Endothelial cell of umbilical vein (primary cell): ENCODE results near the gene HCK. TPM values are rescaled to one million over a fixed set of nuclear protein-coding genes. Genes with fewer than 3 reads are reported as not detected.

Experiments used
- BruUV-seq: library from RNA; stranded (reverse); fragments of 400-500 nt; replicated peaks from 2 replicates; lab custom pipeline; 2021; lab: Mats Ljungman, UMichigan
- CTCF ChIA-PET: fragments of 300-600, 350-600 bp; sonication (Branson Sonifier 250); formaldehyde crosslinking; loops from one replicate; lab custom pipeline; 2021; ENCODE audit warnings: antibody characterized with exemption, inconsistent platforms; lab: Charles Lee
- POLR2A ChIA-PET: fragments of 300-600, 350-600 bp; sonication (Branson Sonifier 250); formaldehyde crosslinking; loops from one replicate; lab custom pipeline; 2021; ENCODE audit warnings: antibody characterized with exemption, inconsistent platforms; lab: Charles Lee
- DNase-seq: peaks from one replicate; pipeline ENCODE4 v3.0.0-alpha.2; 2011; ENCODE audit warnings: low read depth, low spot score
- FAIRE-seq: peaks from 2 replicates; lab custom pipeline; 2011; peaks lifted over from hg19 to GRCh38; lab: Jason Lieb, UNC
- H2AFZ ChIP-seq: 2 replicates; pipeline ENCODE4 v1.6.0; 2012; ENCODE audit warnings: low read depth, low read length, control low read depth, inconsistent platforms
- H3K27ac ChIP-seq: 2 replicates; pipeline ENCODE4 v1.5.1; 2011; ENCODE audit warnings: low read depth, mild to moderate bottlenecking, control low read depth, low read length, moderate library complexity; ENCODE audit not compliant: insufficient read depth
- H3K27me3 ChIP-seq, 2 experiments: 2 replicates each; pipeline versions ENCODE4 v1.6.0 to v1.6.1; 2011; ENCODE audit warnings: low read length in 2 of 2, mixed read lengths in 1 of 2; ENCODE audit not compliant: control insufficient read depth in 2 of 2, insufficient read depth in 2 of 2
- H3K36me3 ChIP-seq, 2 experiments: 2 replicates in 1 of 2; 3 replicates in 1 of 2; pipeline ENCODE4 v1.5.1; 2011; ENCODE audit warnings: low read length in 2 of 2, mild to moderate bottlenecking in 1 of 2, moderate library complexity in 1 of 2; ENCODE audit not compliant: control insufficient read depth in 2 of 2, insufficient read depth in 2 of 2; ENCODE audit errors: extremely low read depth in 1 of 2
- H3K4me1 ChIP-seq: 3 replicates; pipeline ENCODE4 v1.5.1; 2011; ENCODE audit warnings: mild to moderate bottlenecking, low read length; ENCODE audit not compliant: control insufficient read depth, insufficient read depth; ENCODE audit errors: extremely low read depth
- H3K4me2 ChIP-seq: 2 replicates; pipeline ENCODE4 v1.6.1; 2011; ENCODE audit warnings: low read length, control low read depth, mixed read lengths; ENCODE audit not compliant: insufficient read depth
- H3K4me3 ChIP-seq, 3 experiments: fragments of 200-600 bp in 1 of 3; sonication (generic), shearing (Covaris generic) in 1 of 3; replicated peaks in 1 of 3; 2 replicates each; pipeline ENCODE4 v1.5.1; 2011 to 2016; ENCODE audit warnings: control low read depth in 3 of 3, low read length in 3 of 3, mild to moderate bottlenecking in 2 of 3, inconsistent platforms in 1 of 3, low read depth in 1 of 3, moderate library complexity in 1 of 3; ENCODE audit not compliant: insufficient read depth in 1 of 3
- H3K79me2 ChIP-seq: 2 replicates; pipeline ENCODE4 v1.6.0; 2012; ENCODE audit warnings: low read length, inconsistent platforms; ENCODE audit not compliant: control insufficient read depth, insufficient read depth
- H3K9ac ChIP-seq: replicated peaks from 2 replicates; pipeline ENCODE3; 2011; ENCODE audit warnings: low read length, control low read depth; ENCODE audit not compliant: insufficient read depth; ENCODE audit errors: extremely low read depth
- H3K9me1 ChIP-seq: replicated peaks from 3 replicates; pipeline ENCODE4 v1.6.0; 2011; ENCODE audit warnings: mild to moderate bottlenecking, low read length; ENCODE audit not compliant: control insufficient read depth, insufficient read depth; ENCODE audit errors: extremely low read depth
- H3K9me3 ChIP-seq: replicated peaks from 2 replicates; pipeline ENCODE4 v1.5.1; 2012; ENCODE audit warnings: low read length, inconsistent platforms; ENCODE audit not compliant: control insufficient read depth, insufficient read depth
- H4K20me1 ChIP-seq: replicated peaks from 2 replicates; pipeline ENCODE3; 2011; ENCODE audit warnings: mild to moderate bottlenecking, low read length; ENCODE audit not compliant: control insufficient read depth, insufficient read depth; ENCODE audit errors: extremely low read depth
- CTCF ChIP-seq, 2 donors: IDR thresholded peaks; 1 replicate in 1 of 2; 2 replicates in 1 of 2; pipeline ENCODE4 v1.5.1; 2011; ENCODE audit warnings: low read length in 2 of 2, mild to moderate bottlenecking in 2 of 2, moderate library complexity in 2 of 2, control low read depth in 1 of 2, inconsistent platforms in 1 of 2, low read depth in 1 of 2; ENCODE audit not compliant: insufficient read depth in 1 of 2; ENCODE audit errors: extremely low read depth in 1 of 2
- EZH2 ChIP-seq: IDR thresholded peaks from 2 replicates; pipeline ENCODE4 v1.6.1; 2012; ENCODE audit warnings: borderline replicate concordance, low read depth, mild to moderate bottlenecking, moderate library complexity, low read length, inconsistent platforms; ENCODE audit not compliant: severe bottlenecking
- FOS ChIP-seq: IDR thresholded peaks from 2 replicates; pipeline ENCODE4 v1.6.1; 2011; ENCODE audit warnings: mild to moderate bottlenecking, low read length, moderate library complexity, borderline replicate concordance; ENCODE audit not compliant: insufficient read depth
- GATA2 ChIP-seq: IDR thresholded peaks from 2 replicates; pipeline ENCODE4 v1.7.0; 2011; ENCODE audit warnings: low read depth, mild to moderate bottlenecking, moderate library complexity, mixed read lengths, low read length; ENCODE audit not compliant: insufficient read length, insufficient read depth
- JUN ChIP-seq: IDR thresholded peaks from 2 replicates; pipeline ENCODE4 v1.6.1; 2011; ENCODE audit warnings: borderline replicate concordance, low read depth; ENCODE audit not compliant: insufficient read length, insufficient read depth
- MAX ChIP-seq: IDR thresholded peaks from 2 replicates; pipeline ENCODE4 v1.6.1; 2011; ENCODE audit not compliant: insufficient read depth, insufficient read length
- MYC ChIP-seq: IDR thresholded peaks from one replicate; pipeline ENCODE4 v1.6.1; 2011; ENCODE audit warnings: mild to moderate bottlenecking, low read depth, low read length
- POLR2A ChIP-seq: IDR thresholded peaks from 2 replicates; pipeline ENCODE4 v1.6.1; 2012; ENCODE audit warnings: low read depth, mild to moderate bottlenecking, control low read depth, low read length
- POLR2AphosphoS5 ChIP-seq: IDR thresholded peaks from 2 replicates; pipeline ENCODE4 v1.6.1; 2012; ENCODE audit warnings: low read depth, mild to moderate bottlenecking, control low read depth, low read length, moderate library complexity; ENCODE audit not compliant: insufficient read depth
- dilution Hi-C: fragments of 300-500 bp; cut with MboI; formaldehyde crosslinking; loops from one replicate; pipeline ENCODE4 v1.15.0; 2019; ENCODE audit warnings: low sequenced_read_pairs; ENCODE audit not compliant: extremely low pct_ligation_motif_present
- intact Hi-C: fragments of 100-400 bp; cut with micrococcal nuclease; formaldehyde crosslinking; loops from one replicate; pipeline ENCODE4 v1.10.0; 2022
- polyA plus RNA-seq, 4 experiments: library from polyadenylated mRNA; depleted of rRNA in 3 of 4; stranded (reverse) in 3 of 4; unstranded in 1 of 4; fragments of >200 nt; gene quantifications; 2 replicates each; pipeline versions ENCODE4 v1.2.1 to v1.2.3, GENCODE V29; 2011 to 2012; ENCODE audit warnings: missing spikeins in 1 of 4
- total RNA-seq: library from RNA; stranded (reverse); gene quantifications from 2 replicates; pipeline ENCODE4 v1.2.3, GENCODE V29; 2021

HCK gene
- total and polyA plus RNA-seq, 2 donors (not counting 3 experiments of a cell fraction or from before 2014, with no cell fraction given): not detected

- POLR2A ChIA-PET: no interaction called here
- H2AFZ ChIP-seq: no peak overlapping the region
- H3K9me1 ChIP-seq: no peaks in the 10 kb centered on the region
- no TSS peak for BruUV-seq
- H3K9ac ChIP-seq: no peak overlapping the region
- no peak overlapping the region for H3K4me2 ChIP-seq
- no peak overlapping the region for H3K27ac ChIP-seq
- dilution Hi-C loops: no loop called here
- H4K20me1 ChIP-seq: no peaks in the 10 kb centered on the region
- no peak overlapping the region for H3K4me3 ChIP-seq
- no peaks in the 10 kb centered on the region for H3K4me1 ChIP-seq
- peaks cover 12 to 21% of the 10 kb centered on the region in 2 experiments for H3K27me3 ChIP-seq
- no peaks in the 10 kb centered on the region for H3K36me3 ChIP-seq
- intact Hi-C loops: no loop called here
- TF ChIP-seq GATA2 (no peak), EZH2 (no peak), MAX (no peak), CTCF (IDR thresholded peaks at IDR 0.05; ENCODE audit: extremely low read depth in 1 of 2, insufficient read depth in 1 of 2, low read depth in 1 of 2, low read length in 2 of 2) (no peak), FOS (no peak), MYC (no peak), JUN (no peak), POLR2A (no peak), POLR2AphosphoS5 (no peak)
- DNase-seq (no peak), FAIRE-seq (no peak)
- CTCF ChIA-PET: interaction anchor here (1.0 kb wide), 1 partner anchor 53 kb away, joined by 3 read pairs; no protein-coding TSS in a partner anchor
- no peaks in the 10 kb centered on the region for H3K79me2 ChIP-seq
- H3K9me3 ChIP-seq: no peaks in the 10 kb centered on the region
Measured at GRCh38 chr20:32037929-32038328, 14.1 kb upstream of the HCK start.
